GM08714 (cell line): ENCODE measurements around the gene CBY1.

Experiments
- H3K4me3 ChIP-seq: fragments of 200-500 bp; sonication (Bioruptor generic); 2 replicates; pipeline ENCODE4 v1.5.1; 2014; ENCODE audit warnings: mild to moderate bottlenecking, low read length, inconsistent platforms
- ZNF274 ChIP-seq: IDR thresholded peaks from 2 replicates; pipeline ENCODE4 v1.6.1; 2012; ENCODE audit warnings: mild to moderate bottlenecking, low read depth, low read length

CBY1 gene

DNA sequence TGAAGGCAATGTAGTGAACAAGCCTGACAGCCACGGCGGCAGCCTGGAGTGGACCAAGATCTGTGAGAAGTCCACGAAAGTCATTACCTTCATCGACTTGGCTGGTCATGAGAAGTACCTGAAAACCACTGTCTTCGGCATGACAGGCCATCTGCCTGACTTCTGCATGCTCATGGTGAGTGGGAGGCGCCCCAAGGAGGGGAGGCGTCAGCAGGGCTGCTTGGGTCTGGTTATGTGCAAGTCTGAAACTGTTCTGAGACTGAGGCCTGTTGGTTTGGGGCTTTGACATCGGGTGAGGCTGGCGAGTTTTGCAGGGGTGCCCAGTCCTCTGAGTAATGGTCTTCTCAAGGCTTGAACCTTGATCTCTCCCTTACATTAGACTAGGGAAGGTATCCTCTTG, 60.4 kb downstream of the CBY1 start:
- no peak for TF ChIP-seq ZNF274
- H3K4me3 ChIP-seq = no peak overlapping the region

DNA sequence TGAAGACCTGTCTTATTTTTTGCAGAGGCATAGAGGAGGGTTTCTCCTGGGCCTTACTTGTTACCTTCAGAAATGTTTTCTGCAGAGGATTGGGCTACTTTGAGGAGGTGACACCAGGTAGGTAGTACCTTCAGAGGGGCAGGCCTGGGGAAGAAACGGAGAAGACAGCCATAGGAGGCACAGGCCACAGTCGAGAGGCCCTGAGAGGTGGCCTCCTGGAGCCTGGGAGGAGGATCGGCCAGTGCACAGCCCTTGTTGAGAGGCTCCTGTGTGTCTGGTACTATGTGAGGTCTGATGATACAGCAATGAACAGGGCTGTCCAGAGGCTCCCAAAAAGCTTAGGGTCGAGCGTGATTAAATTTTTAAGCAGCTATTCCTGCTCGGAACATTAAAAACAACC, 60.8 kb downstream of the CBY1 start:
- H3K4me3 ChIP-seq = no peak overlapping the region
- no peak for TF ChIP-seq ZNF274

DNA sequence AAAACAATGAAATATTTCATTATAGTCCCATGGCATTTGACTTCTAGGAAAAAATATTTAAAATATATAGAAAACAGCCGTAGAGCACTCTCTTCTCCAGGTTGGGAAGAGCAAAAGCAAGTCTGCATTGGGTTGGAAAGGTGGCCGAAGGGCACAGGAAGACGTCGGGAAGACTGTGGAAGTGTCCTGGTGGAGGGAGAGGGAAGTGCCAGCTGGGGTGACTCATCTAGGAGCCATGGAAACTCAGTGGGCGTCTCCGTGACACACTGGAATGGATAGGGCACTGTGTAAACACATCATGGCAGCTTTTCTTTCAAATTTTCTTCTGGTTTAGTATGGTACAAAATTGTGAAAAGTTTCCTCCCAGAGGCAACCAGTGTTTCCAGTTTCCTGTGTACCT, 62.0 kb downstream of the CBY1 start:
- TF ChIP-seq ZNF274 = no peak
- no peak overlapping the region for H3K4me3 ChIP-seq

DNA sequence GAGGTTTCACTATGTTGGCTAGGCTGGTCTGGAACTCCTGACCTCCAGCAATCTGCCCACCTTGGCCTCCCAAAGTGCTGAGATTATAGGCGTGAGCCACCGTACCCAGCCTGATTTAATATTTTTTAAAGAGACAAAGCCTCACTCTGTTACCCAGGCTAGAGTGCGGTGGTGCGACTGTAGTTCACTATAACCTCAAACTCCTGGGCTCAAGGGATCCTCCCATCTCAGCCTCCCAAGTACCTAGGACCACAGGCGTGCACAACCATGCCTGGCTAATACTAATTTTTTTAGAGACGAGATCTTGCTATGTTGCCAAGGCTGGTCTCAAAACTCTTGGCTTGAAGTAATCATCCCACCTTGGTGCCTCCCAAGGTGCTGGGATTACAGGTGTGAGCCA, 62.8 kb downstream of the CBY1 start:
- TF ChIP-seq ZNF274 = no peak
- no peak overlapping the region for H3K4me3 ChIP-seq

DNA sequence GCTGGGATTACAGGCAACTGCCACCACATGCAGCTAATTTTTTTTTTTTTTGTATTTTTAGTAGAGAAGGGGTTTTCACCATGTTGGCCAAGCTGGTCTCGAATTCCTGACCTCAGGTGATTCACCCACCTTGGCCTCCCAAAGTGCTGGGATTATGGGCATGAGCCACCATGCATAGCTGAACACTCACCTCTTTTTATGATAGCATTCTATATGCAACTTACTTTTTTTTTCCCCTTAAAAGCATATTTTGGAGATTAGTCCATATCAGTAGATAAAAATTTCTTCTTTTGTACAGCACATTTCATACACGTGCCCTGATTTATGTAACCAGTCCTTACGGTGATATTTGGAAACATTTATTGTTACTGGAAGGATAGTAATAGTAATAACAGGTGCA, 63.9 kb downstream of the CBY1 start:
- no peak overlapping the region for H3K4me3 ChIP-seq
- TF ChIP-seq ZNF274 = no peak

DNA sequence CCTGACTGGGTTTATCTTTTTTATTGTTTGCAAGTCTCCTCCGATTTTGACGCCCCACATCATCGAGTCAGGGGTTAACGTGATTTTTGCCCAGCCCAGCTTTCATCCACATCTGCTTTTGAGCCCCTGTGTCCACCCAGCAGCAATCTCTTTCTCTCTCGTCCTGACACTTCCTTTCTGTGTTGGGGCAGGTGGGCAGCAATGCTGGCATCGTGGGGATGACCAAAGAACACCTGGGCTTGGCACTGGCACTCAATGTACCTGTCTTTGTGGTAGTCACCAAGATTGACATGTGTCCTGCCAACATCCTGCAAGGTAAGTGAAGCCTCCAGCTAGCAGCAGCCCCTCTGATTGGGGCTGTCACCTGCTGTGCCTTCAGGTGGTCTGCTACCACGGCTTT, 65.1 kb downstream of the CBY1 start:
- no peak overlapping the region for H3K4me3 ChIP-seq
- TF ChIP-seq ZNF274 = no peak
